Endothelial cell of umbilical vein (primary cell): ENCODE measurements around the gene BRWD1. TPM values are rescaled to one million over a fixed set of nuclear protein-coding genes. Genes with fewer than 3 reads are reported as not detected.

ENCODE experiments used
- BruUV-seq: library from RNA; stranded (reverse); fragments of 400-500 nt; replicated peaks from 2 replicates; lab custom pipeline; 2021; lab: Mats Ljungman, UMichigan
- CTCF ChIA-PET: fragments of 300-600, 350-600 bp; sonication (Branson Sonifier 250); formaldehyde crosslinking; loops from one replicate; lab custom pipeline; 2021; ENCODE audit warnings: antibody characterized with exemption, inconsistent platforms; lab: Charles Lee
- POLR2A ChIA-PET: fragments of 300-600, 350-600 bp; sonication (Branson Sonifier 250); formaldehyde crosslinking; loops from one replicate; lab custom pipeline; 2021; ENCODE audit warnings: antibody characterized with exemption, inconsistent platforms; lab: Charles Lee
- DNase-seq: peaks from one replicate; pipeline ENCODE4 v3.0.0-alpha.2; 2011; ENCODE audit warnings: low read depth, low spot score
- FAIRE-seq: peaks from 2 replicates; lab custom pipeline; 2011; peaks lifted over from hg19 to GRCh38; lab: Jason Lieb, UNC
- H2AFZ ChIP-seq: 2 replicates; pipeline ENCODE4 v1.6.0; 2012; ENCODE audit warnings: low read depth, low read length, control low read depth, inconsistent platforms
- H3K27ac ChIP-seq: 2 replicates; pipeline ENCODE4 v1.5.1; 2011; ENCODE audit warnings: low read depth, mild to moderate bottlenecking, control low read depth, low read length, moderate library complexity; ENCODE audit not compliant: insufficient read depth
- H3K27me3 ChIP-seq, 2 experiments: 2 replicates each; pipeline versions ENCODE4 v1.6.0 to v1.6.1; 2011; ENCODE audit warnings: low read length in 2 of 2, mixed read lengths in 1 of 2; ENCODE audit not compliant: control insufficient read depth in 2 of 2, insufficient read depth in 2 of 2
- H3K36me3 ChIP-seq, 2 experiments: 2 replicates in 1 of 2; 3 replicates in 1 of 2; pipeline ENCODE4 v1.5.1; 2011; ENCODE audit warnings: low read length in 2 of 2, mild to moderate bottlenecking in 1 of 2, moderate library complexity in 1 of 2; ENCODE audit not compliant: control insufficient read depth in 2 of 2, insufficient read depth in 2 of 2; ENCODE audit errors: extremely low read depth in 1 of 2
- H3K4me1 ChIP-seq: 3 replicates; pipeline ENCODE4 v1.5.1; 2011; ENCODE audit warnings: mild to moderate bottlenecking, low read length; ENCODE audit not compliant: control insufficient read depth, insufficient read depth; ENCODE audit errors: extremely low read depth
- H3K4me2 ChIP-seq: 2 replicates; pipeline ENCODE4 v1.6.1; 2011; ENCODE audit warnings: low read length, control low read depth, mixed read lengths; ENCODE audit not compliant: insufficient read depth
- H3K4me3 ChIP-seq, 3 experiments: fragments of 200-600 bp in 1 of 3; sonication (generic), shearing (Covaris generic) in 1 of 3; replicated peaks in 1 of 3; 2 replicates each; pipeline ENCODE4 v1.5.1; 2011 to 2016; ENCODE audit warnings: control low read depth in 3 of 3, low read length in 3 of 3, mild to moderate bottlenecking in 2 of 3, inconsistent platforms in 1 of 3, low read depth in 1 of 3, moderate library complexity in 1 of 3; ENCODE audit not compliant: insufficient read depth in 1 of 3
- H3K79me2 ChIP-seq: 2 replicates; pipeline ENCODE4 v1.6.0; 2012; ENCODE audit warnings: low read length, inconsistent platforms; ENCODE audit not compliant: control insufficient read depth, insufficient read depth
- H3K9ac ChIP-seq: replicated peaks from 2 replicates; pipeline ENCODE3; 2011; ENCODE audit warnings: low read length, control low read depth; ENCODE audit not compliant: insufficient read depth; ENCODE audit errors: extremely low read depth
- H3K9me1 ChIP-seq: replicated peaks from 3 replicates; pipeline ENCODE4 v1.6.0; 2011; ENCODE audit warnings: mild to moderate bottlenecking, low read length; ENCODE audit not compliant: control insufficient read depth, insufficient read depth; ENCODE audit errors: extremely low read depth
- H3K9me3 ChIP-seq: replicated peaks from 2 replicates; pipeline ENCODE4 v1.5.1; 2012; ENCODE audit warnings: low read length, inconsistent platforms; ENCODE audit not compliant: control insufficient read depth, insufficient read depth
- H4K20me1 ChIP-seq: replicated peaks from 2 replicates; pipeline ENCODE3; 2011; ENCODE audit warnings: mild to moderate bottlenecking, low read length; ENCODE audit not compliant: control insufficient read depth, insufficient read depth; ENCODE audit errors: extremely low read depth
- CTCF ChIP-seq, 2 donors: IDR thresholded peaks; 1 replicate in 1 of 2; 2 replicates in 1 of 2; pipeline ENCODE4 v1.5.1; 2011; ENCODE audit warnings: low read length in 2 of 2, mild to moderate bottlenecking in 2 of 2, moderate library complexity in 2 of 2, control low read depth in 1 of 2, inconsistent platforms in 1 of 2, low read depth in 1 of 2; ENCODE audit not compliant: insufficient read depth in 1 of 2; ENCODE audit errors: extremely low read depth in 1 of 2
- EZH2 ChIP-seq: IDR thresholded peaks from 2 replicates; pipeline ENCODE4 v1.6.1; 2012; ENCODE audit warnings: borderline replicate concordance, low read depth, mild to moderate bottlenecking, moderate library complexity, low read length, inconsistent platforms; ENCODE audit not compliant: severe bottlenecking
- FOS ChIP-seq: IDR thresholded peaks from 2 replicates; pipeline ENCODE4 v1.6.1; 2011; ENCODE audit warnings: mild to moderate bottlenecking, low read length, moderate library complexity, borderline replicate concordance; ENCODE audit not compliant: insufficient read depth
- GATA2 ChIP-seq: IDR thresholded peaks from 2 replicates; pipeline ENCODE4 v1.7.0; 2011; ENCODE audit warnings: low read depth, mild to moderate bottlenecking, moderate library complexity, mixed read lengths, low read length; ENCODE audit not compliant: insufficient read length, insufficient read depth
- JUN ChIP-seq: IDR thresholded peaks from 2 replicates; pipeline ENCODE4 v1.6.1; 2011; ENCODE audit warnings: borderline replicate concordance, low read depth; ENCODE audit not compliant: insufficient read length, insufficient read depth
- MAX ChIP-seq: IDR thresholded peaks from 2 replicates; pipeline ENCODE4 v1.6.1; 2011; ENCODE audit not compliant: insufficient read depth, insufficient read length
- MYC ChIP-seq: IDR thresholded peaks from one replicate; pipeline ENCODE4 v1.6.1; 2011; ENCODE audit warnings: mild to moderate bottlenecking, low read depth, low read length
- POLR2A ChIP-seq: IDR thresholded peaks from 2 replicates; pipeline ENCODE4 v1.6.1; 2012; ENCODE audit warnings: low read depth, mild to moderate bottlenecking, control low read depth, low read length
- POLR2AphosphoS5 ChIP-seq: IDR thresholded peaks from 2 replicates; pipeline ENCODE4 v1.6.1; 2012; ENCODE audit warnings: low read depth, mild to moderate bottlenecking, control low read depth, low read length, moderate library complexity; ENCODE audit not compliant: insufficient read depth
- dilution Hi-C: fragments of 300-500 bp; cut with MboI; formaldehyde crosslinking; loops from one replicate; pipeline ENCODE4 v1.15.0; 2019; ENCODE audit warnings: low sequenced_read_pairs; ENCODE audit not compliant: extremely low pct_ligation_motif_present
- intact Hi-C: fragments of 100-400 bp; cut with micrococcal nuclease; formaldehyde crosslinking; loops from one replicate; pipeline ENCODE4 v1.10.0; 2022
- polyA plus RNA-seq, 4 experiments: library from polyadenylated mRNA; depleted of rRNA in 3 of 4; stranded (reverse) in 3 of 4; unstranded in 1 of 4; fragments of >200 nt; gene quantifications; 2 replicates each; pipeline versions ENCODE4 v1.2.1 to v1.2.3, GENCODE V29; 2011 to 2012; ENCODE audit warnings: missing spikeins in 1 of 4
- total RNA-seq: library from RNA; stranded (reverse); gene quantifications from 2 replicates; pipeline ENCODE4 v1.2.3, GENCODE V29; 2021

Gene BRWD1
- total and polyA plus RNA-seq, 2 donors (not counting 3 experiments of a cell fraction or from before 2014, with no cell fraction given) = 6.1 to 33.2 TPM

GRCh38 chr21:39176271-39176709 is 137.1 kb downstream of the BRWD1 start:
- FAIRE-seq (no peak), DNase-seq (no peak)
- peaks cover 22% of the 10 kb centered on the region for H3K79me2 ChIP-seq
- intact Hi-C loops = loop anchor here (10.0 kb wide), 2 partner anchors 671 to 791 kb away; no protein-coding TSS in a partner anchor
- no peak overlapping the region for H3K4me3 ChIP-seq
- POLR2A ChIA-PET = no interaction called here
- H3K9me1 ChIP-seq = no peaks in the 10 kb centered on the region
- dilution Hi-C loops = no loop called here
- H3K4me2 ChIP-seq = no peak overlapping the region
- no TSS peak for BruUV-seq
- peak overlapping the region; percentile 61 for H2AFZ ChIP-seq
- TF ChIP-seq POLR2A = no peak
- TF ChIP-seq GATA2 = no peak
- TF ChIP-seq CTCF (IDR thresholded peaks at IDR 0.05; ENCODE audit: extremely low read depth in 1 of 2, insufficient read depth in 1 of 2, low read depth in 1 of 2, low read length in 2 of 2) = no peak
- TF ChIP-seq MYC = no peak
- TF ChIP-seq EZH2 = no peak
- TF ChIP-seq POLR2AphosphoS5 = no peak
- no peak for TF ChIP-seq FOS
- TF ChIP-seq MAX = no peak
- no peak for TF ChIP-seq JUN
- H3K27ac ChIP-seq = no peak overlapping the region
- no peaks in the 10 kb centered on the region for H4K20me1 ChIP-seq
- CTCF ChIA-PET = interaction anchor here (1.2 to 1.8 kb wide), 3 partner anchors 8 to 671 kb away, joined by 3 to 6 read pairs (median 4); no protein-coding TSS in a partner anchor
- no peaks in the 10 kb centered on the region for H3K9me3 ChIP-seq
- no peaks in the 10 kb centered on the region for H3K27me3 ChIP-seq
- peaks cover 10% of the 10 kb centered on the region for H3K4me1 ChIP-seq
- peaks cover 2 to 10% of the 10 kb centered on the region in 2 experiments for H3K36me3 ChIP-seq
- H3K9ac ChIP-seq = no peak overlapping the region
